Spinal cord (tissue), 10 donors: ENCODE measurements around the gene WDR27. TPM values are rescaled to one million over a fixed set of nuclear protein-coding genes. Genes with fewer than 3 reads are reported as not detected.
A peak's percentile ranks its signal among the peaks of the same experiment; 100 is the strongest.

ENCODE experiments used
- DNase-seq, 6 donors: peaks; one replicate each; pipeline versions ENCODE4 v3.0.0 to v3.0.0-alpha.2; 2013 to 2015; ENCODE audit warnings: low spot score in 6 of 6, low read depth in 4 of 6
- H3K27ac ChIP-seq: one replicate; pipeline ENCODE4 v1.5.1; 2013; ENCODE audit warnings: low read depth, low read length, control low read depth
- H3K27me3 ChIP-seq: one replicate; pipeline ENCODE4 v1.6.1; 2013; ENCODE audit warnings: low read length; ENCODE audit not compliant: control insufficient read depth, insufficient read depth
- H3K36me3 ChIP-seq: one replicate; pipeline ENCODE4 v1.6.1; 2013; ENCODE audit warnings: low read length; ENCODE audit not compliant: control insufficient read depth, insufficient read depth
- H3K4me1 ChIP-seq: one replicate; pipeline ENCODE4 v1.6.1; 2013; ENCODE audit warnings: low read length; ENCODE audit not compliant: control insufficient read depth, insufficient read depth
- H3K4me3 ChIP-seq: one replicate; pipeline ENCODE4 v1.5.1; 2013; ENCODE audit warnings: low read depth, low read length, control low read depth
- H3K9me3 ChIP-seq: one replicate; pipeline ENCODE4 v1.6.1; 2013; ENCODE audit warnings: low read length; ENCODE audit not compliant: control insufficient read depth, insufficient read depth
- WGBS: methylation state at CpG from one replicate; pipeline ENCODE4 v1.1.5; 2013; ENCODE audit warnings: missing lambda C conversion rate; ENCODE audit not compliant: insufficient coverage; 5-methylcytosine and 5-hydroxymethylcytosine counted together
- polyA plus RNA-seq, 2 donors: library from polyadenylated mRNA; unstranded; fragments of 120-200 nt; gene quantifications; one replicate each; pipeline ENCODE4 v1.2.1, GENCODE V29; 2013; ENCODE audit not compliant: insufficient read length in 2 of 2
- total RNA-seq, 2 donors: library from RNA; depleted of rRNA in 1 of 2; stranded (reverse); fragments of 120-200 nt in 1 of 2; fragments of >200 nt in 1 of 2; gene quantifications; one replicate each; pipeline versions ENCODE4 v1.2.3 to v1.2.4, GENCODE V29; 2013 to 2014
- donor health status: healthy.

WDR27 gene
- total and polyA plus RNA-seq, 4 donors, result 29.5 to 69.3 (median 49.1) TPM

DNA sequence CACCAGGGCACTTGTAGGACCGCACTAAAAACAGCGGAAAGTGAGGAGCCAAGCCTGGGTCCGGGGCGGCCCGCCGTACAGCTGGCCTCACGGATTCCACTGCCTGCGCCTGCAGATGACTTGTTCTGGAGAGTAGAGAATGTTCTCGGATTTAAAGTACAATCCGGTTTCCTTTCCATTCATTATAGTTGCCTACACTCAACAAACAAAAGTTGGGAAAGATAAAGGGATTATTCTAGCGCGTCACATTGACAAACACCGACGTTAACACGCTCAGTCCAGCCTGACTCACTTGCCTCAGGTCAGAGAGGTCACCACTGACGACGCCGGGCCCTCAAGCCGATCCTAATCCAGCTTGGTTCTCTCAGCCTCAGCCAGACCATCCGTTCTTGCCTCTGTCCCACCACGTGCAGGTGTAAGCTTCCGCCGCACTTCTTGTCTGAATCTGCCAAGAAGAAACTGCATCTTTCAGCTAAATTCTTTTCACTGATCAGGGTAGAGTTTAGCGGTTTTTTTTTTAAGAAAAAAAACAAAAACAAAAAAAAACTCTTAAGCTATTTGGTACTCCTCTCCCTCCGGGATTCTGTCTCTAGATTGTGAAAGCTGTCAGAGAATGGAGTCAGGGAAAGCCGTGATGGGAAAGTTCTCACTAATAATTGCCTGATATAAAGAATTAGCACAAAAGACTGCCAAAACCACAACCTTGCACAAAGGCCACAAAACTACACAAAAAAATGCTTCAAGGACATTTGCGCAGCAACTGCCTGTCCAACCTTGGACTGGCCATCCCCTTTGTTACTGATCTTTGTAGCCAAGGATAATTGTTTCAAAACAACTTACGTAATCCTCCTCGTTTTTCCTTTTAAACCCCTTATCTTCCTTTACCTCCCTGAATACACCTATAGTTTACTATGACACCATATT lies 23.6 kb upstream of the WDR27 start:
- 14% methylated on average over 17 of the region's 29 CpGs for WGBS
- DNase-seq, result peak in 5 of 6 donors; percentile 23 to 83 (median 45)
- H3K36me3 ChIP-seq, result no peaks in the 10 kb centered on the region

DNA sequence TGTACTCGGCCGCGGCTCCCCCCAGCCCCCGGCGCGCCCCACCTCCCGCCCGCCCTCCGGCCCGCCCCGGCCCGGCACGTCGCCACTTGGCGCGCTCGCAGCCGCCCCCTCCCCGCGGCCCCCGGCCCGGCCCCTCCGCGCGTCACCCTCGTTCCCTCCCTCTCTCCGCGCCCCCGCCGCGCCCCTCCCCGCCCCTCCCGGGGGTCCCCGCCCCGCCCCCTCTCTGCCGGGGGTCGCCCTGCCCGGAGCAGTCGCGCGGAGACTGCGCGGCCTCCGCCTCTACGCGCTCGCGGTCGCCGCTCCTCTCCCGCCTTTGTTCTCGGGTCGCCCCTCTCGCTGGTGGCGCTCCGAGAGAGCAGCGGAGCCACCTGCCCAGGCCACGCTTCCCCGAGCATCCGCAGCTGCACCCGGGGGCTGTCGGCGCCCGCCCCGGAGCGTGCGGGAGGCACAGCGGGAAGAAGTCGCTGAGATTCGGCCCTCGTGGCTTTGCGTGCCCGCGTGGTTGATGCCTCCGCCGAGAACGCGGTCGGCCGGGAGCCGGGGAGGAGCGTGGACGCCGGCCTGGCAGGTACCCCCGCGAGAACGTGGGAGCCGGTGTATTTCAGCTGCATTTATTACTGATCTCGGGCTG lies 22.8 kb upstream of the WDR27 start, which contains the start of gene PHF10:
PHF10 (minus strand) TSS at position 7 of the 631 bp plus-strand sequence. CDS start 569 bp downstream, outside the sequence.
- Histone ChIP-seq H3K4me1 (peaks cover 16% of the 10 kb centered on the region), H3K27ac (peak within 1 kb of the TSS; percentile 85), H3K36me3 (no peaks in the 10 kb centered on the region), H3K4me3 (peak within 1 kb of the TSS; percentile 80), H3K27me3 (no peaks in the 10 kb centered on the region), H3K9me3 (no peaks in the 10 kb centered on the region)
- peak in 5 of 6 donors; percentile 54 to 93 (median 75) for DNase-seq
- WGBS, result under 1% methylated on average over 63 of the region's 89 CpGs

More for the DNA sequence above, 23.6 kb upstream of the WDR27 start:
- Histone ChIP-seq H3K9me3 (no peaks in the 10 kb centered on the region), H3K27me3 (no peaks in the 10 kb centered on the region), H3K27ac (peak overlapping the region; percentile 83), H3K4me3 (peak overlapping the region; percentile 64), H3K4me1 (peaks cover 16% of the 10 kb centered on the region)

DNA sequence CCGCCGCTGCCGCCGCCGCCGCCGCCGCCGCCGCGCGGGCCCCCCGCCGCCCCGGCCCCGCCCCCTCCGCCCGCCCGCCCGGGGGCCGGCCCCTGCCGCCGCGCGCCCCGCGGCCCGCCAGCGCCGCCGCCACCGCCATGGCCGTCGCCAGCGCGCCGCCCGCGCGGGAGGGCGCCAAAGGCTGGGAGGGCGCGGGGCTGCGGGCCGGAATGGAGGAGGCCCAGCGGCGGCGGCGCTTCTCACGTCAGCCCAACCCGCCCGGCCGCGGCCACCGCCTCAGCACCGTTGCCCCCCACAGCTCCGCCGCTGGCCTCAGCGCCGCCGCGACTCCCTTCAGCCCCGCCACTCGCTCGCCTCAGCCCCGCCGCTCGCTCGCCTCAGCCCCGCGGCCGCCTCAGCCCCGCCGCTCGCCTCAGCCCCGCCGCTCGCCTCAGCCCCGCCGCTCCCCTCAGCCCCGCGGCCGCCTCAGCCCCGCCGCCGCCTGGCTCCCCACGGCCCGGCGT lies 22.2 kb upstream of the WDR27 start:
- DNase-seq, result peak in 2 of 6 donors; percentile 23 to 68
- Histone ChIP-seq H3K27ac (no peak overlapping the region), H3K4me3 (no peak overlapping the region), H3K27me3 (no peaks in the 10 kb centered on the region), H3K9me3 (no peaks in the 10 kb centered on the region), H3K36me3 (no peaks in the 10 kb centered on the region), H3K4me1 (peaks cover 16% of the 10 kb centered on the region)
- 0% methylated on average over 89 of the region's 89 CpGs for WGBS

DNA sequence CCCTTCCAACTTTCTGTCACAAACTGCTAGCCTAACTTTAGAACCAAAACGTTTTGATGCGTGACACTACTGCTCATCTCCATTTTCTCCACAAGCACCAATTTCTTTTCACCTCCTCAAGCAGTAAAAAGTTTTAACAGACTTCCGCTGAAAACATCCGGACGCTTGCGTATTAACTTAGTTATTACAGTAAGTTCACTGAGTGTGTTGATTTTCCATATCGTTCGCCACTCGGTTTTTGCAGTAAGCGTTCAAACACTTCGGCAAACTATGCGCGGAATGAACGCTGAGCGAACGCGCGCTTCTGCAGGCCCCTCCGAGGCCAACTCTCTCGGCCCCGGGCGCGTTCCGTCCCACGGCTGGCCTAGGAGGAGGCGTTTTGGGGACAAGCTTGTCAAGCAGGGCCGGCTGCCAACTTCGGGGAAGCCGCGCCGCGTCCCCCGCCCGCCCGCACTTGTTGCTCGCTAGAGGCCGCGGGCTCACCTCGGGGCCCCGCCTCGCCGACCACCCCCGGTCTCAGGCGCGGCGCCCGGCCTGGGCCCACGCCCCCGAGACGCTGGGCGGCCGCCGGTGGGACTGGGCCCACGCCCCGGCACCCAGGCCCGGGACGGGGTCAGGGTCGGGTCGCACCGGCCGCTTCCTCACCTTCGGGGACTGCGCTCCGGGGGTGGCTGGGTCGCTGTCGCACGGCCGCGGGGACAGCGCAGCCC lies 21.5 kb upstream of the WDR27 start:
- Histone ChIP-seq H3K36me3 (no peaks in the 10 kb centered on the region), H3K4me3 (peak overlapping the region; percentile 80), H3K9me3 (no peaks in the 10 kb centered on the region), H3K27ac (peak overlapping the region; percentile 85), H3K27me3 (no peaks in the 10 kb centered on the region), H3K4me1 (peaks cover 16% of the 10 kb centered on the region)
- under 1% methylated on average over 65 of the region's 70 CpGs for WGBS
- DNase-seq, result peak in 5 of 6 donors; percentile 43 to 90 (median 63)

DNA sequence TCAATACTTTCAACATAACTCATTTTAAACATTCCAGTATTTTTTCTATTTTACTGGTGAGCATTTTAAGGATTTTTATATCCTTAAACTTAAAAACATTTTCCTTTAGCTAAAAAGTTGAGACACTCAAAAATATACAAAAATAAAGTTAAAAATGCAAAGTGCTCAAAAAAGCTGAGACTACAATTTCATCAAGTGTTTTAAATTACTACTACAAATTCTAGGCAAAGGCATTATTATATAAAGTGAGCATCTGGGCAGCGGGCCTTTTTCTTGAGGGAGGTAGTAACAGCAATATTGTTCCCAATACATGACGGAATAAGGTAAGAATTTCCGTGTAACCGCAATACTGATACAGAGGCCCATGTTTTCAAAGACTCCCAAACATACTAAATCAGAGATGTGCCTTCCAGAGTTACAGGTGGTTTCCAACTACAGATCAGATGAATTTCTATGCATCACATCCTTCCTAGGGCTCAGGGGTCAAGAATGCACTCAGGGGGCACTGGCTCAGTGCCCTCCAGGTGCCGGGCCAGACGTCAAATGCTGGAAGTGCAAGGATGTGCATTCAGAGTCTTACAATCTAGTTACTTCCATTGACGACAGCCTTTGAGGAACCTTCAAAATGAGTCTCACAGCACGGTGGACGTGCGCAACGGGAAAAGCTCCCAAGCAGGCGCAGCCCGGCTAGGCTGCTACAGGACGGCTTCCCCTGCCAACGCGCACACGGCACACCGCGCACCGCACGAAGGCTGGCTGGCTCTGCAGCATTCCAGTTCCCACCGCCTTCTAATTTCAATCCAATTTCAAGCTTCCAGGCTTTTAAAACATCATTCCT lies 20.8 kb upstream of the WDR27 start:
- Histone ChIP-seq H3K27me3 (no peaks in the 10 kb centered on the region), H3K4me3 (peak overlapping the region; percentile 80), H3K36me3 (no peaks in the 10 kb centered on the region), H3K4me1 (peaks cover 16% of the 10 kb centered on the region), H3K27ac (peak overlapping the region; percentile 85), H3K9me3 (no peaks in the 10 kb centered on the region)
- WGBS, result under 1% methylated on average over 18 of the region's 22 CpGs
- DNase-seq, result peak in 3 of 6 donors; percentile 28 to 58 (median 41)

DNA sequence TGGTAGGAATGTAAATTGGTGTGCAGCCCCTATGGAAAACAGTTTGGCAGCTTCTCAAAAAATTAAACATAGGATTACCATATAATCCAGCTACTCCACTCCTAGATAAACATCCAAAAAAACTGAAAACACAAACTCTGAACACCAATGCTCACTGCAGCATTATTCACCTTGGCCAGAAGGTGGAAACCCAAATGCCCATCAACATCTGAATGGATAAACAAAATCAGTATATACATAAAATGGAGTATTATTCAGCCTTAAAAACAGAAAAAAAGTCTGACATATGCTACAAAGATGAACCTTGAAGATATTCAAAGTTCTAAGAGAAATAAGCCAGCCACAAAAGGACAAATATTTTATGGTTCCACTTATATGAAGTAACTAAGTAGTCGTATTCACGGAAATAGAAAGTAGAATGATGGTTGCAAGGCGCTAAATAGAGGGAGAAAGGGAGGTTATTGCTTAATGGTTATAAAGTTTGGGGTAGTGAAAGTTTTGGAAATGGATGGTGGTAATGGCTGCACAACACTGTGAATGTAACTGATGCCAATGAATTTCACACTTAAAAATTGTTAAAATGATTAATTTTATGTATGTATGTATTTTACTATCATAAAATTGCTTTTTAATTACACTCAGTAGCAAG lies 18.5 kb upstream of the WDR27 start:
- whole genome bisulfite sequencing, result 100% methylated on average over 3 of the region's 3 CpGs
- DNase-seq, result no peak
- Histone ChIP-seq H3K27me3 (no peaks in the 10 kb centered on the region), H3K9me3 (no peaks in the 10 kb centered on the region), H3K4me3 (no peak overlapping the region), H3K4me1 (peaks cover 14% of the 10 kb centered on the region), H3K27ac (no peak overlapping the region), H3K36me3 (peaks cover 9% of the 10 kb centered on the region)

DNA sequence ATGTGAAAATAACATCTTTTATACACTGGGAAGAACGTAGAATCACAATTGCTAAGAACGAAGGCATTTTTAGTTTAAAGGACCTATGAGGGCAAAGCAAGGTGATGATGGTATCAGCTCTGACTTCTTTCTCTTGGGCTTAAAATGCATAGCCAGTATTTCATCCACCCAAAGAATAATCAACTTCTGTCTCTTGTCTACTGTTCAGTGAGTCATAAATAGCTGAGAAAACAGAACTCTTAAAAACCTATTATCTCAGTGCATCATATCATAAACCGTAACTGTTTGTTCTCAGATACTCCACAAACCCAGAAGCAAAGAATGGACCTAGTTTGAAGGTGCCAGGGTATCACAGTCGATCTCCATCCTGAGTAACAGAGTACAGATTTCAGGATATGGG lies 17.3 kb upstream of the WDR27 start:
- Histone ChIP-seq H3K27ac (no peak overlapping the region), H3K27me3 (no peaks in the 10 kb centered on the region), H3K36me3 (peaks cover 20% of the 10 kb centered on the region), H3K9me3 (no peaks in the 10 kb centered on the region), H3K4me3 (no peak overlapping the region), H3K4me1 (peaks cover 9% of the 10 kb centered on the region)
- DNase-seq, result no peak
- WGBS, result 0% methylated on average over 1 of the region's 4 CpGs

DNA sequence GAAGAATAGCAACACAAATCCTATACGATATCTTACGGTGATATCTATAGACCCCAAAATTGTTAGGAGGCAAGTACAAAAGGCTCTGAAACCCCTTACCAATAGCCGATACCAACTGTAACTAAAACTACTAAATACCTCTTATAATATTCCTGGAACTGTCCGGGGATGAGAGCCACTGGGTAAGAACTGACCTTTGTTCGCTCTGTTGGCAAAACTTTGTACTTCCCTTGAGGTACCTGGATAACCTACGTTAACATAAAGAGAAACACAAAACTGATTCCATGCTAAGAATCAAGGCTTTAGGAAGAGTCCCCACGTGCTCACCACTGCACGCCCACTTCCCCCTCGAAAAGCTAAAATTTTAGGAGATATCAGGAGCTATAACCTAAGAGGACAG lies 12.8 kb upstream of the WDR27 start:
- Histone ChIP-seq H3K36me3 (peaks cover 30% of the 10 kb centered on the region), H3K27ac (no peak overlapping the region), H3K9me3 (no peaks in the 10 kb centered on the region), H3K27me3 (no peaks in the 10 kb centered on the region), H3K4me3 (no peak overlapping the region), H3K4me1 (no peaks in the 10 kb centered on the region)
- DNase-seq, result no peak
- WGBS, result 99% methylated on average over 6 of the region's 9 CpGs
